Osteocyte (in vitro differentiated cells): ENCODE results near the gene LMO1. TPM values are rescaled to one million over a fixed set of nuclear protein-coding genes. Genes with fewer than 3 reads are reported as not detected.

ENCODE experiments used
- DNase-seq: peaks from one replicate; pipeline ENCODE4 v3.0.0; 2021; ENCODE audit warnings: mixed read lengths; ENCODE audit not compliant: unreplicated experiment; ENCODE audit errors: extremely low spot score
- H3K27ac Mint-ChIP-seq: one replicate; pipeline ENCODE4 v1.8.0; 2021; ENCODE audit warnings: mild to moderate bottlenecking, mixed read lengths; ENCODE audit not compliant: unreplicated experiment
- H3K27me3 Mint-ChIP-seq: one replicate; pipeline ENCODE4 v1.8.0; 2021; ENCODE audit warnings: mixed read lengths; ENCODE audit not compliant: unreplicated experiment
- H3K36me3 Mint-ChIP-seq: one replicate; pipeline ENCODE4 v1.8.0; 2021; ENCODE audit warnings: mixed read lengths; ENCODE audit not compliant: unreplicated experiment
- H3K4me1 Mint-ChIP-seq: one replicate; pipeline ENCODE4 v1.8.0; 2021; ENCODE audit warnings: mixed read lengths; ENCODE audit not compliant: unreplicated experiment
- H3K4me3 Mint-ChIP-seq: one replicate; pipeline ENCODE4 v1.8.0; 2021; ENCODE audit warnings: mild to moderate bottlenecking, moderate library complexity, mixed read lengths; ENCODE audit not compliant: unreplicated experiment
- H3K9me3 Mint-ChIP-seq: one replicate; pipeline ENCODE4 v1.8.0; 2021; ENCODE audit warnings: mixed read lengths; ENCODE audit not compliant: unreplicated experiment
- CTCF ChIP-seq: fragments of 200-600 bp; sonication (generic); IDR thresholded peaks from 2 replicates; pipeline ENCODE4 v1.5.0; 2021; ENCODE audit warnings: antibody characterized with exemption, mild to moderate bottlenecking, moderate library complexity
- total RNA-seq: library from RNA; stranded (reverse); gene quantifications from 2 replicates; pipeline ENCODE4 v1.2.1, GENCODE V29; 2021

LMO1 gene
- total RNA-seq, 1 donor from 2014 or later, result not detected

GRCh38 chr11:8234425-8234821, 29.3 kb downstream of the LMO1 start:
- Mint-ChIP-seq H3K27ac (no peak overlapping the region), H3K4me1 (no peaks in the 10 kb centered on the region), H3K4me3 (no peak overlapping the region), H3K27me3 (peaks cover 6% of the 10 kb centered on the region), H3K36me3 (no peaks in the 10 kb centered on the region), H3K9me3 (no peaks in the 10 kb centered on the region)
- TF ChIP-seq CTCF, result no peak
- no peak for DNase-seq

- no peak for DNase-seq
- Mint-ChIP-seq H3K27ac (no peak overlapping the region), H3K9me3 (no peaks in the 10 kb centered on the region), H3K36me3 (no peaks in the 10 kb centered on the region), H3K4me3 (no peak overlapping the region), H3K27me3 (peaks cover 6% of the 10 kb centered on the region), H3K4me1 (no peaks in the 10 kb centered on the region)
- TF ChIP-seq CTCF, result no peak
These were observed 29.8 kb downstream of the LMO1 start for GRCh38 chr11:8233691-8234424.

GRCh38 chr11:8232849-8233606, 30.6 kb downstream of the LMO1 start:
- Mint-ChIP-seq H3K27me3 (peaks cover 3% of the 10 kb centered on the region), H3K36me3 (no peaks in the 10 kb centered on the region), H3K4me1 (no peaks in the 10 kb centered on the region), H3K27ac (no peak overlapping the region), H3K4me3 (no peak overlapping the region), H3K9me3 (no peaks in the 10 kb centered on the region)
- no peak for DNase-seq
- no peak for TF ChIP-seq CTCF

GRCh38 chr11:8232414-8232813, 31.3 kb downstream of the LMO1 start:
- no peaks in the 10 kb centered on the region for H3K36me3 Mint-ChIP-seq
- H3K27me3 Mint-ChIP-seq, result peaks cover 3% of the 10 kb centered on the region
- no peak overlapping the region for H3K27ac Mint-ChIP-seq
- no peak for DNase-seq
- H3K4me1 Mint-ChIP-seq, result no peaks in the 10 kb centered on the region
- TF ChIP-seq CTCF, result no peak
- no peak overlapping the region for H3K4me3 Mint-ChIP-seq
- H3K9me3 Mint-ChIP-seq, result no peaks in the 10 kb centered on the region

GRCh38 chr11:8231979-8232378, 31.7 kb downstream of the LMO1 start:
- Mint-ChIP-seq H3K27ac (no peak overlapping the region), H3K4me1 (no peaks in the 10 kb centered on the region), H3K9me3 (no peaks in the 10 kb centered on the region)

More at GRCh38 chr11:8231979-8232378, 31.7 kb downstream of the LMO1 start:
- no peak for TF ChIP-seq CTCF
- no peak for DNase-seq
- no peaks in the 10 kb centered on the region for H3K36me3 Mint-ChIP-seq
- peaks cover 3% of the 10 kb centered on the region for H3K27me3 Mint-ChIP-seq
- no peak overlapping the region for H3K4me3 Mint-ChIP-seq
